Central memory CD8-positive, alpha-beta T cell (primary cell): ENCODE measurements around the gene PAPPA2.
"Not testable (repeated sequence)": the region's sequence is repeated elsewhere in the genome, so short reads cannot be mapped to it uniquely, and the experiment has no call there.

Experiments used
- ATAC-seq: fragments of 150-1000 bp; cut with Tn5 transposase; replicated peaks from 2 replicates; pipeline ENCODE4 v1.10.0; 2022; ENCODE audit warnings: mild to moderate bottlenecking, moderate FRiP score, moderate number of reproducible peaks; ENCODE audit not compliant: poor library complexity, severe bottlenecking; ENCODE audit errors: extremely low read depth
- DNase-seq, 2 donors: peaks; one replicate each; pipeline ENCODE4 v3.0.0; 2021; ENCODE audit warnings: low spot score in 2 of 2
- H3K27ac Mint-ChIP-seq: one replicate; pipeline ENCODE4 v1.8.0; 2022; ENCODE audit warnings: low read depth, mild to moderate bottlenecking, moderate library complexity, mixed read lengths
- H3K27me3 Mint-ChIP-seq: one replicate; pipeline ENCODE4 v1.8.0; 2022; ENCODE audit warnings: mixed read lengths
- H3K36me3 Mint-ChIP-seq: one replicate; pipeline ENCODE4 v1.8.0; 2022; ENCODE audit warnings: mild to moderate bottlenecking, moderate library complexity, mixed read lengths; ENCODE audit not compliant: insufficient read depth
- H3K4me1 Mint-ChIP-seq: one replicate; pipeline ENCODE4 v1.8.0; 2022; ENCODE audit warnings: mixed read lengths
- H3K4me3 Mint-ChIP-seq: one replicate; pipeline ENCODE4 v1.8.0; 2022; ENCODE audit warnings: mild to moderate bottlenecking, moderate library complexity, mixed read lengths
- H3K9me3 Mint-ChIP-seq: one replicate; pipeline ENCODE4 v1.8.0; 2022; ENCODE audit warnings: mixed read lengths

Gene PAPPA2

GRCh38 chr1:176744142-176744541 is 281.2 kb downstream of the PAPPA2 start:
- H3K27me3 Mint-ChIP-seq, result no peaks in the 10 kb centered on the region
- H3K36me3 Mint-ChIP-seq, result no peaks in the 10 kb centered on the region
- peaks cover 9% of the 10 kb centered on the region for H3K9me3 Mint-ChIP-seq
- DNase-seq (no peak), ATAC-seq (no peak)
- no peaks in the 10 kb centered on the region for H3K4me1 Mint-ChIP-seq
- H3K27ac Mint-ChIP-seq, result no peak overlapping the region
- H3K4me3 Mint-ChIP-seq, result no peak overlapping the region

DNA sequence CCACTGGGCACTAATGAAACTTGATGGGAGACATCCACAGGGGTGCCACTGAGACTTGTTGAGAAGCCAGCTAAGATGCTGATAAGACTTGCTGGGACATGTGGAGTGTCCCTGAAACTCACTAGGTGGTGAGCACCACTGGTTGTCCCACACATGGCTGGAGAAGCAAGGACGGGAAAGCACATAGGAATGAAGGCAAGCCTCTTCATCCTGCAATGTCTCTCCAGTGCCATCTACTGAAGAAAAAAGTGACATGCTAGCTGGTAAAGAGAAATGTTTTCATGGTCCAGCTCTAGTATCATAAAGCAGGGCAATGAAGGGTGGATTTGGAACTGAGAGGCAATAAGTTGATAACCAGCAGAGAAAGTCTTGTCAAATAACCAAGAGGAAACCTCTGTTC is 283.0 kb downstream of the PAPPA2 start:
- no peaks in the 10 kb centered on the region for H3K27me3 Mint-ChIP-seq
- ATAC-seq, result no peak
- no peak overlapping the region for H3K27ac Mint-ChIP-seq
- peaks cover 9% of the 10 kb centered on the region for H3K9me3 Mint-ChIP-seq
- DNase-seq, result no peak
- no peak overlapping the region for H3K4me3 Mint-ChIP-seq
- no peaks in the 10 kb centered on the region for H3K36me3 Mint-ChIP-seq
- H3K4me1 Mint-ChIP-seq, result no peaks in the 10 kb centered on the region

- Mint-ChIP-seq H3K27ac (no peak overlapping the region), H3K4me3 (no peak overlapping the region), H3K27me3 (no peaks in the 10 kb centered on the region), H3K4me1 (no peaks in the 10 kb centered on the region), H3K9me3 (no peaks in the 10 kb centered on the region), H3K36me3 (no peaks in the 10 kb centered on the region)
- DNase-seq (no peak), ATAC-seq (no peak)
Observed at GRCh38 chr1:176752505-176752904, 289.5 kb downstream of the PAPPA2 start.

GRCh38 chr1:176754676-176755075 is 291.7 kb downstream of the PAPPA2 start:
- Mint-ChIP-seq H3K27ac (no peak overlapping the region), H3K9me3 (no peaks in the 10 kb centered on the region), H3K27me3 (no peaks in the 10 kb centered on the region), H3K4me3 (no peak overlapping the region), H3K36me3 (no peaks in the 10 kb centered on the region), H3K4me1 (no peaks in the 10 kb centered on the region)
- no peak for DNase-seq
- no peak for ATAC-seq

GRCh38 chr1:176756817-176757216 is 293.8 kb downstream of the PAPPA2 start:
- ATAC-seq, result not testable (repeated sequence)

DNA sequence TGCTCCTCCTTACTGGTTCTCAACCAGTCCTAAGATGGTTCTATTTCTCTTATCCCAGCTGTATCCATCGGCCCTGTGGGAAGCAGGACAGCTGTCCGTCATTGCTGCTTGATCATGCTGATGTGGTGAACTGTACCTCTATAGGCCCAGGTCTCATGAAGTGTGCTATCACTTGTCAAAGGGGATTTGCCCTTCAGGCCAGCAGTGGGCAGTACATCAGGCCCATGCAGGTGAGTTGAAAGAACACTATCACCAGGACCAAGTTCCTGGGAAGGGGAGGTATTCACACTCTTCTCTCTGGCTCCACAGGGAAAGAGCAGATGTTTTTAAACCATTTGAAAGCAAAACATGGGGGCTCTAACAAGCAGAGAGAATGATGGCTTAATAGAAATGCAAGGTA is 302.6 kb downstream of the PAPPA2 start:
- Mint-ChIP-seq H3K36me3 (no peaks in the 10 kb centered on the region), H3K9me3 (peaks cover 14% of the 10 kb centered on the region), H3K4me1 (no peaks in the 10 kb centered on the region), H3K27ac (no peak overlapping the region), H3K4me3 (no peak overlapping the region), H3K27me3 (no peaks in the 10 kb centered on the region)
- DNase-seq, result no peak
- ATAC-seq, result no peak

More at GRCh38 chr1:176756817-176757216, 293.8 kb downstream of the PAPPA2 start:
- H3K4me1 Mint-ChIP-seq, H3K36me3 Mint-ChIP-seq, DNase-seq, H3K4me3 Mint-ChIP-seq, H3K9me3 Mint-ChIP-seq, H3K27me3 Mint-ChIP-seq, H3K27ac Mint-ChIP-seq: not testable (repeated sequence)

- H3K4me3 Mint-ChIP-seq, result no peak overlapping the region
- no peak overlapping the region for H3K27ac Mint-ChIP-seq
- peaks cover 14% of the 10 kb centered on the region for H3K9me3 Mint-ChIP-seq
- no peaks in the 10 kb centered on the region for H3K27me3 Mint-ChIP-seq
- ATAC-seq (no peak), DNase-seq (no peak)
- no peaks in the 10 kb centered on the region for H3K36me3 Mint-ChIP-seq
- H3K4me1 Mint-ChIP-seq, result no peaks in the 10 kb centered on the region
Observed at GRCh38 chr1:176766779-176767178, 303.8 kb downstream of the PAPPA2 start.

- ATAC-seq (no peak), DNase-seq (no peak)
- Mint-ChIP-seq H3K36me3 (no peaks in the 10 kb centered on the region), H3K27ac (no peak overlapping the region), H3K4me3 (no peak overlapping the region), H3K9me3 (peaks cover 14% of the 10 kb centered on the region), H3K27me3 (no peaks in the 10 kb centered on the region), H3K4me1 (no peaks in the 10 kb centered on the region)
Observed at GRCh38 chr1:176767714-176768136, 304.8 kb downstream of the PAPPA2 start.

GRCh38 chr1:176768532-176768931 is 305.6 kb downstream of the PAPPA2 start:
- Mint-ChIP-seq H3K27me3 (no peaks in the 10 kb centered on the region), H3K4me1 (no peaks in the 10 kb centered on the region), H3K27ac (no peak overlapping the region), H3K4me3 (no peak overlapping the region), H3K9me3 (peaks cover 14% of the 10 kb centered on the region), H3K36me3 (no peaks in the 10 kb centered on the region)
- ATAC-seq (no peak), DNase-seq (no peak)

- no peak for ATAC-seq
- no peaks in the 10 kb centered on the region for H3K27me3 Mint-ChIP-seq
- H3K9me3 Mint-ChIP-seq, result peaks cover 20% of the 10 kb centered on the region
- no peaks in the 10 kb centered on the region for H3K4me1 Mint-ChIP-seq
- no peak overlapping the region for H3K27ac Mint-ChIP-seq
- H3K4me3 Mint-ChIP-seq, result no peak overlapping the region
- DNase-seq, result no peak
- no peaks in the 10 kb centered on the region for H3K36me3 Mint-ChIP-seq
Observed at GRCh38 chr1:176770066-176770465, 307.1 kb downstream of the PAPPA2 start.

- H3K4me1 Mint-ChIP-seq, result no peaks in the 10 kb centered on the region
- H3K4me3 Mint-ChIP-seq, result no peak overlapping the region
- peaks cover 15% of the 10 kb centered on the region for H3K9me3 Mint-ChIP-seq
- H3K27me3 Mint-ChIP-seq, result no peaks in the 10 kb centered on the region
- H3K27ac Mint-ChIP-seq, result no peak overlapping the region
- H3K36me3 Mint-ChIP-seq, result no peaks in the 10 kb centered on the region
- ATAC-seq (no peak), DNase-seq (no peak)
Observed at GRCh38 chr1:176773038-176773437, 310.1 kb downstream of the PAPPA2 start.

- no peaks in the 10 kb centered on the region for H3K4me1 Mint-ChIP-seq
- H3K4me3 Mint-ChIP-seq, result no peak overlapping the region
- DNase-seq (no peak), ATAC-seq (no peak)
- H3K27me3 Mint-ChIP-seq, result no peaks in the 10 kb centered on the region
- no peaks in the 10 kb centered on the region for H3K36me3 Mint-ChIP-seq
- peaks cover 6% of the 10 kb centered on the region for H3K9me3 Mint-ChIP-seq
- H3K27ac Mint-ChIP-seq, result no peak overlapping the region
Observed at GRCh38 chr1:176774224-176774623, 311.2 kb downstream of the PAPPA2 start.

- DNase-seq (no peak), ATAC-seq (no peak)
- peaks cover 6% of the 10 kb centered on the region for H3K9me3 Mint-ChIP-seq
- no peak overlapping the region for H3K27ac Mint-ChIP-seq
- H3K27me3 Mint-ChIP-seq, result no peaks in the 10 kb centered on the region
- no peaks in the 10 kb centered on the region for H3K4me1 Mint-ChIP-seq
- no peaks in the 10 kb centered on the region for H3K36me3 Mint-ChIP-seq
- no peak overlapping the region for H3K4me3 Mint-ChIP-seq
Observed at GRCh38 chr1:176775378-176775777, 312.4 kb downstream of the PAPPA2 start.

GRCh38 chr1:176775996-176776395 is 313.0 kb downstream of the PAPPA2 start:
- no peak overlapping the region for H3K27ac Mint-ChIP-seq
- no peaks in the 10 kb centered on the region for H3K27me3 Mint-ChIP-seq
- no peak for DNase-seq
- H3K4me3 Mint-ChIP-seq, result no peak overlapping the region
- H3K9me3 Mint-ChIP-seq, result peaks cover 10% of the 10 kb centered on the region
- ATAC-seq, result no peak
- H3K4me1 Mint-ChIP-seq, result no peaks in the 10 kb centered on the region
- H3K36me3 Mint-ChIP-seq, result no peaks in the 10 kb centered on the region
